Neural cell (in vitro differentiated cells): ENCODE results near the gene JAK3.

Experiments
- CTCF ChIP-seq: fragments of 450-650 bp; IDR thresholded peaks from 2 replicates; pipeline ENCODE4 v1.5.1; 2014; ENCODE audit warnings: antibody characterized with exemption, mild to moderate bottlenecking, moderate library complexity; ENCODE audit not compliant: poor library complexity, severe bottlenecking
- MXI1 ChIP-seq: fragments of 450-650 bp; conservative IDR thresholded peaks from 2 replicates; pipeline ENCODE4 v1.6.1; 2014; ENCODE audit warnings: antibody characterized with exemption, mild to moderate bottlenecking; ENCODE audit not compliant: poor library complexity, severe bottlenecking
- POLR2AphosphoS5 ChIP-seq: IDR thresholded peaks from 2 replicates; pipeline ENCODE4 v1.6.1; 2012
- RAD21 ChIP-seq: fragments of 450-650 bp; conservative IDR thresholded peaks from 2 replicates; pipeline ENCODE4 v1.6.1; 2014; ENCODE audit warnings: antibody characterized with exemption, mild to moderate bottlenecking, moderate library complexity
- REST ChIP-seq: IDR thresholded peaks from 2 replicates; pipeline ENCODE4 v1.6.1; 2012; ENCODE audit warnings: borderline replicate concordance
- SMC3 ChIP-seq: fragments of 450-650 bp; conservative IDR thresholded peaks from 2 replicates; pipeline ENCODE4 v1.6.1; 2014; ENCODE audit warnings: antibody characterized with exemption, mild to moderate bottlenecking, moderate library complexity; ENCODE audit not compliant: poor library complexity

- TF ChIP-seq CTCF (no peak), REST (no peak), SMC3 (no peak), POLR2AphosphoS5 (no peak), MXI1 (no peak), RAD21 (no peak)
These were observed 69.4 kb downstream of the JAK3 start for GRCh38 chr19:17778251-17778967.
